ENCODE measurements around the gene SH2D3C. TPM values are rescaled to one million over a fixed set of nuclear protein-coding genes. Genes with fewer than 3 reads are reported as not detected.

The SH2D3C gene
- total RNA-seq, 2 donors from 2014 or later, result 11.5 to 16.5 TPM

GRCh38 chr9:127789179-127789578 is 10.7 kb upstream of the SH2D3C start:
- Histone ChIP-seq H3K4me3 (no peak overlapping the region), H3K9me3 (no peaks in the 10 kb centered on the region), H3K27ac (peak overlapping the region; percentile 57 to 61), H3K36me3 (peaks cover 48% of the 10 kb centered on the region), H3K4me1 (peaks cover 0 to 50% of the 10 kb centered on the region in 2 donors), H3K27me3 (no peaks in the 10 kb centered on the region)
- no peak for TF ChIP-seq CTCF (IDR thresholded peaks at IDR 0.05)
- no peak for DNase-seq (ENCODE audit: low spot score)

GRCh38 chr9:127788337-127789011 is 10.0 kb upstream of the SH2D3C start:
- Histone ChIP-seq H3K27me3 (no peaks in the 10 kb centered on the region), H3K36me3 (peaks cover 48% of the 10 kb centered on the region), H3K27ac (peak overlapping the region in 1 of 2 donors; percentile 57), H3K4me3 (no peak overlapping the region), H3K9me3 (no peaks in the 10 kb centered on the region), H3K4me1 (peaks cover 0 to 57% of the 10 kb centered on the region in 2 donors)
- DNase-seq (ENCODE audit: low spot score), result no peak
- TF ChIP-seq CTCF (IDR thresholded peaks at IDR 0.05), result no peak

GRCh38 chr9:127786773-127787104 is 8.3 kb upstream of the SH2D3C start:
- Histone ChIP-seq H3K36me3 (peaks cover 47% of the 10 kb centered on the region), H3K27me3 (no peaks in the 10 kb centered on the region), H3K27ac (peak overlapping the region; percentile 88 to 96), H3K9me3 (no peaks in the 10 kb centered on the region), H3K4me3 (peak overlapping the region; percentile 83 to 99), H3K4me1 (peaks cover 0 to 57% of the 10 kb centered on the region in 2 donors)
- TF ChIP-seq CTCF (IDR thresholded peaks at IDR 0.05), result no peak
- DNase-seq (ENCODE audit: low spot score), result no peak

- peak within 1 kb of the TSS; percentile 83 to 99 for H3K4me3 ChIP-seq
- no peaks in the 10 kb centered on the region for H3K9me3 ChIP-seq
- peak; percentile 90 for DNase-seq (ENCODE audit: low spot score)
- peaks cover 0 to 57% of the 10 kb centered on the region in 2 donors for H3K4me1 ChIP-seq
- peaks cover 41% of the 10 kb centered on the region for H3K36me3 ChIP-seq
- no peaks in the 10 kb centered on the region for H3K27me3 ChIP-seq
- no peak for TF ChIP-seq CTCF (IDR thresholded peaks at IDR 0.05)
- peak within 1 kb of the TSS; percentile 88 to 96 for H3K27ac ChIP-seq
Measured at GRCh38 chr9:127785933-127786772, 7.7 kb upstream of the SH2D3C start, which contains the start of gene CDK9. TSS of gene CDK9 (plus strand) at chr9:127786034. CDS start at chr9:127786149, 115 bp downstream.

GRCh38 chr9:127785023-127785932 is 6.8 kb upstream of the SH2D3C start:
- H3K4me3 ChIP-seq, result peak overlapping the region; percentile 83 to 99
- DNase-seq (ENCODE audit: low spot score), result peak; percentile 86
- H3K36me3 ChIP-seq, result peaks cover 33% of the 10 kb centered on the region
- no peaks in the 10 kb centered on the region for H3K9me3 ChIP-seq
- H3K27me3 ChIP-seq, result no peaks in the 10 kb centered on the region
- TF ChIP-seq CTCF (IDR thresholded peaks at IDR 0.05), result peak; percentile 94 to 99
- H3K27ac ChIP-seq, result peak overlapping the region; percentile 88 to 96
- H3K4me1 ChIP-seq, result peaks cover 0 to 52% of the 10 kb centered on the region in 2 donors
